ENCODE results near the gene SSUH2. TPM values are rescaled to one million over a fixed set of nuclear protein-coding genes. Genes with fewer than 3 reads are reported as not detected.

Gene SSUH2
- total RNA-seq, 2 donors from 2014 or later, result 5.3 to 7.9 TPM

- H3K36me3 Mint-ChIP-seq (ENCODE audit: low read depth), result no peaks in the 10 kb centered on the region
- no peak for TF ChIP-seq CTCF (conservative IDR thresholded peaks at IDR 0.05)
- H3K27me3 Mint-ChIP-seq (ENCODE audit: insufficient read depth), result no peaks in the 10 kb centered on the region
These were observed 2.6 kb downstream of the SSUH2 start for GRCh38 chr3:8642001-8642400.

GRCh38 chr3:8641472-8641871 is 3.1 kb downstream of the SSUH2 start:
- no peak overlapping the region for H3K27ac Mint-ChIP-seq
- peak; percentile 48 for TF ChIP-seq CTCF (conservative IDR thresholded peaks at IDR 0.05)
- Histone ChIP-seq H3K27me3 (ENCODE audit: control insufficient read depth, insufficient read depth, low read length, poor library complexity, severe bottlenecking) (no peaks in the 10 kb centered on the region), H3K9me3 (ENCODE audit: control insufficient read depth, low read length) (peaks cover 10% of the 10 kb centered on the region), H3K4me3 (ENCODE audit: low read length) (no peak overlapping the region), H3K9ac (ENCODE audit: extremely low read depth, low read length, poor library complexity, severe bottlenecking) (no peak overlapping the region), H3K36me3 (ENCODE audit: control insufficient read depth, insufficient read depth, low read length) (no peaks in the 10 kb centered on the region), H3K4me1 (ENCODE audit: control insufficient read depth, insufficient read depth, low read length) (peaks cover 5% of the 10 kb centered on the region), H3K27ac (ENCODE audit: low read depth, low read length) (no peak overlapping the region)
- no peaks in the 10 kb centered on the region for H3K36me3 Mint-ChIP-seq (ENCODE audit: low read depth)
- H3K9me3 Mint-ChIP-seq, result no peaks in the 10 kb centered on the region
- no peak overlapping the region for H3K4me3 Mint-ChIP-seq
- H3K4me1 Mint-ChIP-seq, result peaks cover 10% of the 10 kb centered on the region
- H3K27me3 Mint-ChIP-seq (ENCODE audit: insufficient read depth), result no peaks in the 10 kb centered on the region
- WGBS, 2 experiments (ENCODE audit: insufficient coverage in 1 of 2, insufficient read length in 1 of 2), result 85 to 88% methylated on average over 6 to 7 of the region's 7 CpGs
- no peak for DNase-seq

More at GRCh38 chr3:8642001-8642400, 2.6 kb downstream of the SSUH2 start:
- H3K9me3 ChIP-seq (ENCODE audit: control insufficient read depth, low read length), result peaks cover 5% of the 10 kb centered on the region
- no peak overlapping the region for H3K4me3 ChIP-seq (ENCODE audit: low read length)
- no peak overlapping the region for H3K27ac ChIP-seq (ENCODE audit: low read depth, low read length)
- H3K4me3 Mint-ChIP-seq, result no peak overlapping the region
- H3K27ac Mint-ChIP-seq, result no peak overlapping the region
- H3K4me1 ChIP-seq (ENCODE audit: control insufficient read depth, insufficient read depth, low read length), result peaks cover 5% of the 10 kb centered on the region
- H3K9me3 Mint-ChIP-seq, result no peaks in the 10 kb centered on the region
- H3K9ac ChIP-seq (ENCODE audit: extremely low read depth, low read length, poor library complexity, severe bottlenecking), result no peak overlapping the region
- H3K27me3 ChIP-seq (ENCODE audit: control insufficient read depth, insufficient read depth, low read length, poor library complexity, severe bottlenecking), result no peaks in the 10 kb centered on the region
- no peak for DNase-seq
- 92 to 100% methylated on average over 1 to 2 of the region's 2 CpGs for WGBS, 2 experiments (ENCODE audit: insufficient coverage in 1 of 2, insufficient read length in 1 of 2)
- H3K4me1 Mint-ChIP-seq, result peaks cover 10% of the 10 kb centered on the region
- no peaks in the 10 kb centered on the region for H3K36me3 ChIP-seq (ENCODE audit: control insufficient read depth, insufficient read depth, low read length)

- Histone ChIP-seq H3K4me1 (ENCODE audit: control insufficient read depth, insufficient read depth, low read length) (peaks cover 5% of the 10 kb centered on the region), H3K9ac (ENCODE audit: extremely low read depth, low read length, poor library complexity, severe bottlenecking) (no peak overlapping the region), H3K9me3 (ENCODE audit: control insufficient read depth, low read length) (peaks cover 15% of the 10 kb centered on the region), H3K27me3 (ENCODE audit: control insufficient read depth, insufficient read depth, low read length, poor library complexity, severe bottlenecking) (no peaks in the 10 kb centered on the region), H3K4me3 (ENCODE audit: low read length) (no peak overlapping the region), H3K36me3 (ENCODE audit: control insufficient read depth, insufficient read depth, low read length) (no peaks in the 10 kb centered on the region), H3K27ac (ENCODE audit: low read depth, low read length) (peak overlapping the region; percentile 97)
- Mint-ChIP-seq H3K27me3 (ENCODE audit: insufficient read depth) (no peaks in the 10 kb centered on the region), H3K4me3 (no peak overlapping the region), H3K36me3 (ENCODE audit: low read depth) (no peaks in the 10 kb centered on the region), H3K27ac (no peak overlapping the region), H3K9me3 (peaks cover 3% of the 10 kb centered on the region), H3K4me1 (peaks cover 14% of the 10 kb centered on the region)
- no peak for TF ChIP-seq CTCF (conservative IDR thresholded peaks at IDR 0.05)
- 92 to 96% methylated on average over 1 of the region's 1 CpG for WGBS, 2 experiments (ENCODE audit: insufficient coverage in 1 of 2, insufficient read length in 1 of 2)
- DNase-seq, result no peak
These were observed 4.4 kb downstream of the SSUH2 start for GRCh38 chr3:8640223-8640622.

All from endodermal cell (in vitro differentiated cells).